HK-2 (cell line): Measurements from ENCODE around the gene MAFB.

ENCODE experiments used
- DNase-seq: peaks from one replicate; pipeline ENCODE4 v3.0.0-alpha.2; 2018; ENCODE audit not compliant: unreplicated experiment

MAFB gene

GRCh38 chr20:40659567-40659966 is 29.5 kb downstream of the MAFB start:
- DNase-seq, result no peak

DNA sequence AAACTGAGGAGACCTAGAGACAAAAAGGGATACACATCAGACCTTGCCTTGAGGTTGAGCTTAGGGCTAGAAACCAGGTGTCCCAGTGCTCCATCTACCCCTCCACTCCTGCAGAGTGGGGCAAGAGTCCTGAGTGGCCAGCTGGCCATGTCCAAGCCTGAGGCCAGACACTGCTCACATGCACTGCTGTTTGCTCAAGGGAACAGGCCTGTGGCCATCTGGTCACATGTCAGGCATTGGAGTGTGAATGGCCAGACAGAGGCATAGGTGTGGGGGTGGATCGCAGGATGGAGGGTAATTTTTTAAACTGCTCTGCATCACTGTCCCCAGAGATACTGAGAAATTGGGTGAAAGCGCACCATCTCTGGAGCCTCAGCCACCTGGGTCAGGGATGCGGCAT is 30.5 kb downstream of the MAFB start:
- no peak for DNase-seq

GRCh38 chr20:40657526-40657925 is 31.5 kb downstream of the MAFB start:
- no peak for DNase-seq

DNA sequence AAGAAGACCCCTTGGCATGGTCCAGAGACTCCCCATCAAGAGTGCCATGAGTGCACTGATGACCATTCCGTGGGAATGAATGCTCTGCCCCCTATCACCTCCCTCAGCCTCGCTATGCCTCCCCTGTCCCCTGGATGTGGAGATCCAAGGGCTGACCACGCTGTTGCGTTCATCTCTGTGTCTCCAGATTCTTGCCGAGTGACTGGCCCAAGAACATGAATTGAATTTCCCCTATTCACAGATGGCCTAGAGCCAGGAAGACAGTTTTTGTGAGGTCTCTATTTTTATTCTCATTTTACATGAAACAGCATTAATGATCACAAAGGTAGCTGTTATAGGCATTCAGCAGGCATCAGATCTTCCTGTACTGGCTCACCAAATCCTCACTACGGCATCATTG is 33.6 kb downstream of the MAFB start:
- DNase-seq, result no peak

- no peak for DNase-seq
These were observed 34.2 kb downstream of the MAFB start for GRCh38 chr20:40654876-40655275.

DNA sequence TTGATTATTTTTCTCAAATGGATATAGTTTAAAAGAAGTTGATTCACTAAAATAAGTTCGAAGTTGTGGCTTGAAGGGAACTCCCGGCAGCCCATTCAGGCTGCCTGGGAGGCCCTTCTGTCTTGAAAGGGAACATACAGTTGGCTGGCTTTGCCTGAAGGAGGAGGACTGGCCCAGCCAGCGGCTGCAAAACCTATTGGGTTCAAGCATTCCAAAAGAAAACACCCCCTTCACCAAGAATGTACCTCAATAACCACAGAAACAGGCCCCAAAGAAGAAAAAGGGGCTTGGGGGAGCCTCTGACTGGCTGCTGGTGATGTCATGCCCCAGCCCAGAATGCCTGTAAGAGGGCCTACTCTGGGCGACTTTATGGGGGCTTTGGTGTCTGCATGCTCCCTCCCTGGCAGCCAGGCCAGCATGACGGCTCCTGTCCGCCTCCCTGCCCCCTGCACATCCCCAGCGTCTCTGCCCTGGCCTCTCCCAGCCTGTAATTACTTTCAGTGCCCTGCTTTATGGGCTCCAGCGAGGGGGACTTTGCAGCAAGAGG is 36.5 kb downstream of the MAFB start:
- no peak for DNase-seq

DNA sequence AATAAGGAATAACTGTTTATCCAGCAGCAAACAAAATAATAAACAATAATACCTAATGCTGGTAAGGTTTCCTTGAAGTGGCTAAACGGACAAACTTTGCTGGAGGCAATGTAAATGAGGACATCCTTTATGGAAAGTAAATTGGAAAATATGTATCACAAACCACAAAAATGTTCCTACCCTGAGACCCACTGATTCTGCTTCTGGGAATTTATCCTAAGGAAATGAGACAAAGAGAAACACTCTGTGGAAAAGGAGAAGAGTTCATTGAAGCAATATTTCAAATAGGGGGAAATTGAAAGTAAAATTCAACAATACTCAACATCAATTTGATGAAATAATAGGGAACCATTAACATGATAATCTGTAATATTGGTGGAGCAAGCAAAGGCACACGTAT is 37.9 kb downstream of the MAFB start:
- no peak for DNase-seq

GRCh38 chr20:40650707-40651106 is 38.3 kb downstream of the MAFB start:
- DNase-seq, result no peak

DNA sequence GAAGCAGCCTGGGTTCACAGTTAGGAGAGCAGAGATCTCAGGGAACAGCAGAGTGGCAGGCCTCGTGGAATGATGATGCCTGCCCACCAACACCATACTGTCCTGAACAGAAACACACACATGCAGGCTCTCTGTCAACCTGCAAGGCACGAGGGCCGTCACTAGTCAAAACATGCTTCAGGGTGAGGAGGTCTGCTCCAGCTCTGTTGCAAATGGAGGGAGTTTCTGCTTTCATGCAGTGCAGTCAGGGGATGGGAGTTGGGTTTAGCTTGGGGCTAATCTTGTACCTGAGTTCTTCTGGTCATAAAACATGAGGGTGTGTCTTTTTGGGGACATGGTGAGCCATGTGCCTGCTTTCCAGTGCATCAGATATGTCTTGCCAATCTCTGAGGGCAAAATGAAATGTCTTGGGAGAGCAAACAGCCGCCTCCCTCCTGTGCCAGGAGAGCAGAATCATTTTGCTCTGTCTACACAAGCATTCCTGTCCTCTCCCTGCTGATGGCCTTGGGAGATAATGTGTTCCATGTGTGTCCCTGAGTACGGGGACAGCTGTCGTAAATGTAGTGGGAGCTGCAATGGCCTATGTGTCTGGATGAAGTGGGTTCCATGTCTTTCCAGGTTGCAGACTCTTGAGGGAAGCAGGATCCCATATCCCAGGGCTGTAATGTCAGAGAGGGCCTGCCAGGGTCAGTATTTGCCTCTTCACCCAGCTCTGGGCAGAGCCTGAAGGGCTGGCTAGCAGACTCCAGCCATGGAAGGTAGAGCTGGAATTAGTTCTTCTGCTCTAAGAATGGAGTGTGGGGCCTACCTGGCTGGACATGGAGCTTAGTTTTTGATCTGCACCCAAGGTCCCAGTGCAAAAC is 40.6 kb downstream of the MAFB start:
- no peak for DNase-seq

- no peak for DNase-seq
These were observed 42.2 kb downstream of the MAFB start for GRCh38 chr20:40646813-40647212.

DNA sequence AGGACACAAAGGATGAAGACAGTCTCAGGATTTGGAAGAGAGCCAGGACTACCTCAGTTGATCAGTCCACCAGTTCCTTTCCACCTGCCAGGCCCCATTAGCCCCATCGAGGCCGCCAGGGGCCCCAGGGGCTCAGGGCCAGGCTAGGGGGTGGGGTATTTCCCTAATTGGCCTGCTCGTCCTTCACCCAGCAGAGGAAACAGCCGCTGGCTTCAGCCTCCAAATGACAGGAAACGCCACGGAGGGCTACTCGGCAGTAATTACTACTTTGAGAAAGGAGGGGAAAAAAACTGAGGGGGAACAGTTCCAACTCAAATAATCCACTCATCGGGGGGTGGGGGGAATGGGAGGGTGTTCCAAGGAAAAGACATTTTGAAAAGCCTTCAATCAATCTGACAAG is 42.7 kb downstream of the MAFB start:
- DNase-seq, result no peak

- no peak for DNase-seq
These were observed 44.2 kb downstream of the MAFB start for GRCh38 chr20:40644863-40645262.

DNA sequence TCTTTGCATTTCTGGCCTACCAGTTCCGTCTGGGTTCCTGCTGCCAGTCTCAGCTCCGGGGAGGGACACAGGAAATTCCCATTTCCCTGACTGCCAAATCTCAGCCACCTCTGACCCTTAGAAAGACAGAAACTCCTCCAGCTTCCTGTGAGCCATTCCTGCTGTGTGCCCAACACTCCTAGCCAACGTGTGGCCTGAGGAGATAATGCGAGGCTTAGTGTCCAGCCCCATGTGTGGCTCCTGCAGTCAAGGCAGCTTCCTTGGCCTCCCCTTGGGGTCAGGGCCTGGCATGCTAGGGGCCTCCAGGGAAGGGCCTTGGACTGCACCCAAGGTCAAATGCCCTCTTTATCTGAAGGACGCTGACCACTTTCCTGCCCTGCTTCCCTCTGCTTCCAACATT is 45.1 kb downstream of the MAFB start:
- DNase-seq, result no peak

- DNase-seq, result no peak
These were observed 47.2 kb downstream of the MAFB start for GRCh38 chr20:40641809-40642208.

- DNase-seq, result no peak
These were observed 47.8 kb downstream of the MAFB start for GRCh38 chr20:40641202-40641601.

DNA sequence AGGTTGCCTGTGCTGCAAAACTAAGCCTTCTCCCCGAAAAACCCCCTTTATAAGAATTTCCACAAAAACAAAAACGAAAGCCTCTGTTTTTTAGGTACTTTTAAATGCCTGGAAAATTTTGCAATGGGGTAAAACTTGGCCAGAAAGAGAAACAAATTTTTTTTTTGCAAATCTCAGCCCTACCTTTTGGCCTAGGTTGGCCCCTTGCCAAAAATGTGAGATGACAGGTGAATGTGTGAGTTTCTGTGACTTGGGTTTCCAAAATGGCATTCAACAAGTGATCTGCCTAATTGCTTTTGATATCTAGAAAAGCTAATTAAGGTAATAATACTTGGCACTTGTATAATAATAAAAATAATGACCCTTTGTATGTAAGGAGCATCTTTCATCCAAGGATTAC is 48.4 kb downstream of the MAFB start:
- no peak for DNase-seq

DNA sequence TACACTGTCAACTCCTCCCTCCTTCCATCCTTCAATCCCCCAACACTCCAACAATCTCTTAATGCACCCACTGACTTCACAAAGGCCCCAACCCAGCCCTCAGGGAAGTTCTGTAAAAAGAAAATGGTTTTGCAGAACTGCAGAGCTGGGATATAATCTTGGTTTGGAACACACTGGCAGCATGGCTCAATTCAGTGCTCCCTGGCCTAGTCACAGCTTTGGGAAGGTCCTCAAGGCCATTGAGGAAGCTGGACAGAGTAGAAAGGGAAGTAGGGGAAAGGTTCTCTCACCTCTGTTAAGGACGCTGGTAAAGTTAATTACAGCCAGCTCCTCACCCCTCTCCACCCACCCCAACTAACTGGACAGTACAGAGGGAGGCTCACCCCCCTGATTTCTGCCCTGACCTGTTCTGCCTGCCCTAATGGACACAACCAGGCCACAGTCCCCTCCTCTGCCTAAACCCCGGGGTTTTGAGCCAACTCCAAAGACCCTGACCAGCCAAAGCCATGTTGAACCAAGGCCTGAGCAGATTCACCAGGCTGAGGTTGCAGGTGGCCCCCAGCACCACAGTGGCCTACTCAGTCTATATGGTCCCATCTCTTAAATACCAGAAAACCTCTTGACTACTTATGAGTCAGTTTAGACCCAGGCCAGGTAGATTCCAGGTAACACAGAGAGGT is 49.2 kb downstream of the MAFB start:
- no peak for DNase-seq

DNA sequence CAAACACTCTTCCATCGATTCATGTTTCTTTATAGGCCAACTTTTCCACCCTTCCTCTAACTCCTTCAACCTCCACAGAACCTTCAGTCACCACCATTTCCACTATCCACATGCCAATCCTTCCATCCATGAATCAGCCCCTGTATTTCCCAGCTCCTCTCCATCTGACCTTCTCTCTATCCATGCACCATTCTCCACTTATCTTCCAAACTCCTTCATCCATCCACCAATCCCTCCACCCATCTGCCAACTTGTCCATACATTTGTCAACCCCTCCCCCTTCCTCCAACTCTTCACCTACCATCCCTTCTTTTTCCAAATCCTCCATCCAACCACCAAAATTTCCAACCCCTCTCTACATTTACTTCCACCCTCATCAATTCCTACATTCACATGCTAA is 49.9 kb downstream of the MAFB start:
- no peak for DNase-seq

DNA sequence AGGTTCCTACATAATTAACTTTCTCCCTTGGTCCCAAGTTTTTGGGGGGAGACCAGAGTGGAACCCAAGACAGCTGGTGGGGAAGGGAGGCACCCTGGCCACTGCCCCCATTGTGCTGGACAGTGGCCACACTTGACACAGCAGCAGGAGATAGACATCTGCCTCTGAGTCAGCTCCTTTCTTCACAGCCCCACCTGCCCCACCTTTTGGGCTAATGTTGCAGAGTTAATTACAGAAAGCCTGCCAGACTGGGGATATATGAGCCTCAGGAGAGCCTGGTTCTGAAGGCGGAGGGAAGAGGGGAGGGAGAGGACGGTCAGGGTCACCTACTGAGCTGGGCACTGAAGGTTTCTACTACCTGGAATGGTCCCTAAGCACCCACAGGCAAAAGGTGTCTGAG is 50.6 kb downstream of the MAFB start:
- no peak for DNase-seq

DNA sequence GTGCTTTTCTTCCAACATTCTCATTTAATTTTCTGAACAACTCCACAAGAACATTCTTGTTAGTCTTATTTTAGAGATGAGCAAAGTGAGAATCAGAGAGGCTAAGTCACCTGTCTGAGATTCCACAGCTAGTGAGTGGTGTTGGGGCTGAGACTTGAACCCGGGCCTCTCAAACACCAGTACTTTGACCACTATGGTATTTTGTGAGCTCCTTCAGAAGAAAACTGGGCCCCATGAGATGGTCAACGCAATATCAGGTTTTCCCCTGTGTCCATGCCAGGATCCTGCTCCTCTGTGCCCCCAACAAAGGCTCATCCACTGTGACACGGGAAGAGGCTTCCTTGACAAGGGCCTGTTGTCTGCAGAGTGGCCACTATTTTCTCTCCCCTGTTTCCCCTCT is 51.9 kb downstream of the MAFB start:
- DNase-seq, result no peak

- DNase-seq, result no peak
These were observed 52.5 kb downstream of the MAFB start for GRCh38 chr20:40636486-40636885.

DNA sequence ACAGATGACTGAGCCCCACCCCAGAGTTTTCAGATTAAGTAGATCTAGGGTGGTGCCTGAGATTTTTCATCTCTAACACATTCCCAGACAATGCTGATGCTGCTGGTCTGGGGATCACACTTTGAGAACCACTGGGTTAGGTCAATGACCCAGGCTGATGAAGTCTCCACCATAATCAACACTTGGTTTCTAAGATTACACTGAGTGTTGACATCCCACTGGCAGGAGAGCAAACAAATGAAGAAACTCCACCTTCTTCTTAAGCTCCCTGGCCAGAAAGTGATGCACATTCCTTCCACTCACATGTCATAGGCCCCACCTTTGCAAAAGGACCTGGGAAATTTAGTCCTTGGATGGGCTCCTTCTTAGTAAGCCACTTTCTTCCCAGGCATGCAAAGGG is 53.1 kb downstream of the MAFB start:
- DNase-seq, result no peak
